ENCODE results near the gene CARD11.

CARD11 gene

GRCh38 chr7:2980401-2981102, 63.1 kb downstream of the CARD11 start:
- no peak for DNase-seq

- DNase-seq, result no peak
Observed at GRCh38 chr7:2979951-2980350, 63.7 kb downstream of the CARD11 start.

GRCh38 chr7:2979201-2979631, 64.5 kb downstream of the CARD11 start:
- peak; percentile 53 for DNase-seq

GRCh38 chr7:2978408-2978807, 65.3 kb downstream of the CARD11 start:
- peak; percentile 34 for DNase-seq

GRCh38 chr7:2975821-2976371, 67.8 kb downstream of the CARD11 start:
- no peak for DNase-seq

- no peak for DNase-seq
Observed at GRCh38 chr7:2974093-2974819, 69.4 kb downstream of the CARD11 start.

GRCh38 chr7:2972835-2973161, 70.9 kb downstream of the CARD11 start:
- DNase-seq, result no peak

- no peak for DNase-seq
Observed at GRCh38 chr7:2971914-2972834, 71.5 kb downstream of the CARD11 start.

- no peak for DNase-seq
Observed at GRCh38 chr7:2970861-2971260, 72.8 kb downstream of the CARD11 start.

GRCh38 chr7:2970307-2970664, 73.4 kb downstream of the CARD11 start:
- DNase-seq, result no peak

- DNase-seq, result no peak
Observed at GRCh38 chr7:2969398-2970306, 74.0 kb downstream of the CARD11 start.

GRCh38 chr7:2968616-2969397, 74.9 kb downstream of the CARD11 start:
- no peak for DNase-seq

GRCh38 chr7:2968176-2968575, 75.5 kb downstream of the CARD11 start:
- DNase-seq, result no peak

- DNase-seq, result no peak
Observed at GRCh38 chr7:2967705-2968104, 76.0 kb downstream of the CARD11 start.

- no peak for DNase-seq
Observed at GRCh38 chr7:2967253-2967652, 76.4 kb downstream of the CARD11 start.

- no peak for DNase-seq
Observed at GRCh38 chr7:2966466-2967078, 77.1 kb downstream of the CARD11 start.

GRCh38 chr7:2965745-2966270, 77.9 kb downstream of the CARD11 start:
- no peak for DNase-seq

- DNase-seq, result no peak
Observed at GRCh38 chr7:2965301-2965700, 78.4 kb downstream of the CARD11 start.

- DNase-seq, result no peak
Observed at GRCh38 chr7:2964208-2964607, 79.5 kb downstream of the CARD11 start.

- DNase-seq, result no peak
Observed at GRCh38 chr7:2962865-2963264, 80.8 kb downstream of the CARD11 start.

Measured in retina (tissue), 1 donor.